Ovary (tissue), 3 donors: ENCODE results near the gene ST6GAL1.

Experiments used
- EP300 ChIP-seq: sonication (generic); formaldehyde crosslinking; IDR thresholded peaks from one replicate; pipeline ENCODE4 v1.6.1; 2017; ENCODE audit warnings: antibody characterized with exemption
- POLR2A ChIP-seq: fragments of 450-650 bp; IDR thresholded peaks from one replicate; pipeline ENCODE4 v1.6.1; 2017; ENCODE audit warnings: antibody characterized with exemption, mild to moderate bottlenecking, moderate library complexity
- TF ChIP-seq, protein P1 (sequence below), 3 donors: fragments of 450-650 bp in 2 of 3; fragments of 200-600 bp in 1 of 3; IDR thresholded peaks; one replicate each; pipeline versions ENCODE4 v1.5.1 to v1.8.0; 2016 to 2022; ENCODE audit warnings: antibody characterized with exemption in 3 of 3, mild to moderate bottlenecking in 1 of 3
- donor health status: DM: no; HTN: no; CAD: no.

DNA sequence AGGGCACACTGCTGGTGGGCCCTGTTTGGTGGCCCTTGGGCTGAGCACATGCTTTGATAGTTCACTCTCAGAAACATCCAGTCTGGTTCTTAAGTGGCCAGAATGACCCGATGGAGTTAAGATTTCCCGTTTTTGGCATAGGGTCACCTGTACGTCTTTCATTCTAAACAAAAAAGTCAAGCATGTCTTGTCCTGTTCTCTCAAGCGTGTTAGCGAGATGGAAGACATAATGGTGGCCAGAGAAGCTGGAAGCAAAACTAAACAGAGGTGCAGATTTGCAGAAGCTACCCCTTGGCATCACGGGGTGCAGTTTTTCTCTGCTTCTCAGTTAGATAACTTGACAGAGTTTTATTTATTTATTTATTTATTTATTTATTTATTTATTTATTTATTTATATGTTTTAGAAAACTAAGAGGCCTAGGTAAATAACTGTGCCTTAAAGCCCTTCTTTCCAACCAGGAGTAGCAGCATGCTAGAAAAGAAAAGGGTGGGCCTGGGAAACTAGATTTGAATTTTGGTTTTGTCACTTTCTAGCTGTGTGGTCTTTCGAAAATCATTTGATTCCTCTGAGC lies 63.0 kb downstream of the ST6GAL1 start:
- TF ChIP-seq, protein P1, sequence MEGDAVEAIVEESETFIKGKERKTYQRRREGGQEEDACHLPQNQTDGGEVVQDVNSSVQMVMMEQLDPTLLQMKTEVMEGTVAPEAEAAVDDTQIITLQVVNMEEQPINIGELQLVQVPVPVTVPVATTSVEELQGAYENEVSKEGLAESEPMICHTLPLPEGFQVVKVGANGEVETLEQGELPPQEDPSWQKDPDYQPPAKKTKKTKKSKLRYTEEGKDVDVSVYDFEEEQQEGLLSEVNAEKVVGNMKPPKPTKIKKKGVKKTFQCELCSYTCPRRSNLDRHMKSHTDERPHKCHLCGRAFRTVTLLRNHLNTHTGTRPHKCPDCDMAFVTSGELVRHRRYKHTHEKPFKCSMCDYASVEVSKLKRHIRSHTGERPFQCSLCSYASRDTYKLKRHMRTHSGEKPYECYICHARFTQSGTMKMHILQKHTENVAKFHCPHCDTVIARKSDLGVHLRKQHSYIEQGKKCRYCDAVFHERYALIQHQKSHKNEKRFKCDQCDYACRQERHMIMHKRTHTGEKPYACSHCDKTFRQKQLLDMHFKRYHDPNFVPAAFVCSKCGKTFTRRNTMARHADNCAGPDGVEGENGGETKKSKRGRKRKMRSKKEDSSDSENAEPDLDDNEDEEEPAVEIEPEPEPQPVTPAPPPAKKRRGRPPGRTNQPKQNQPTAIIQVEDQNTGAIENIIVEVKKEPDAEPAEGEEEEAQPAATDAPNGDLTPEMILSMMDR (IDR thresholded peaks at IDR 0.05), result no peak
- no peak for TF ChIP-seq POLR2A
- TF ChIP-seq EP300, result no peak
